Loucy (cell line): ENCODE data around the gene VPS45.

ENCODE experiments used
- H2AFZ ChIP-seq: fragments of 200-600 bp; sonication (generic); 2 replicates; pipeline ENCODE4 v1.6.0; 2016; ENCODE audit warnings: antibody characterized with exemption, mild to moderate bottlenecking, low read length, moderate library complexity
- H3F3A ChIP-seq: fragments of 200-600 bp; 2 replicates; pipeline ENCODE4 v1.6.0; 2016; ENCODE audit warnings: antibody characterized with exemption, low read depth, mild to moderate bottlenecking
- H3K27me3 ChIP-seq: fragments of 200-600 bp; sonication (generic); 2 replicates; pipeline ENCODE4 v1.6.1; 2014; ENCODE audit warnings: low read length, mild to moderate bottlenecking; ENCODE audit not compliant: insufficient read depth, poor library complexity, severe bottlenecking
- H3K36me3 ChIP-seq: fragments of 200-600 bp; sonication (generic); 2 replicates; pipeline ENCODE4 v1.6.1; 2016; ENCODE audit warnings: low read length; ENCODE audit not compliant: insufficient read depth
- H3K4me1 ChIP-seq: fragments of 200-600 bp; sonication (generic); 2 replicates; pipeline ENCODE4 v1.5.1; 2014; ENCODE audit warnings: low read length, mild to moderate bottlenecking; ENCODE audit not compliant: insufficient read depth, poor library complexity, severe bottlenecking
- H3K4me2 ChIP-seq: fragments of 200-600 bp; sonication (generic); 2 replicates; pipeline ENCODE4 v1.6.0; 2014; ENCODE audit warnings: antibody characterized with exemption, low read length, low read depth, mild to moderate bottlenecking; ENCODE audit not compliant: poor library complexity, severe bottlenecking
- H3K4me3 ChIP-seq: fragments of 200-600 bp; sonication (generic); 2 replicates; pipeline ENCODE4 v1.5.1; 2014; ENCODE audit warnings: low read length, mild to moderate bottlenecking, mixed read lengths; ENCODE audit not compliant: poor library complexity, severe bottlenecking
- H3K79me2 ChIP-seq: fragments of 200-600 bp; sonication (generic); 2 replicates; pipeline ENCODE4 v1.6.1; 2014; ENCODE audit warnings: low read length; ENCODE audit not compliant: insufficient read depth
- H3K9ac ChIP-seq: fragments of 200-600 bp; sonication (generic); 2 replicates; pipeline ENCODE4 v1.6.0; 2014; ENCODE audit warnings: mild to moderate bottlenecking, low read depth, low read length, moderate library complexity; ENCODE audit not compliant: poor library complexity, severe bottlenecking
- H3K9me2 ChIP-seq: fragments of 200-600 bp; sonication (generic); replicated peaks from 2 replicates; pipeline ENCODE4 v1.6.1; 2016; ENCODE audit warnings: low read depth, low read length, mixed read lengths
- H3K9me3 ChIP-seq: fragments of 200-600 bp; sonication (generic); 2 replicates; pipeline ENCODE4 v1.6.1; 2014; ENCODE audit warnings: mild to moderate bottlenecking, antibody characterized with exemption, low read length, low read depth; ENCODE audit not compliant: insufficient read depth
- H4K20me1 ChIP-seq: fragments of 200-600 bp; sonication (generic); 2 replicates; pipeline ENCODE4 v1.6.0; 2014; ENCODE audit warnings: antibody characterized with exemption, low read length, mild to moderate bottlenecking; ENCODE audit not compliant: insufficient read depth, poor library complexity, severe bottlenecking
- CTCF ChIP-seq: fragments of 200-600 bp; sonication (generic); conservative IDR thresholded peaks from 2 replicates; pipeline ENCODE4 v1.5.1; 2014; ENCODE audit warnings: mild to moderate bottlenecking, antibody characterized with exemption, low read length
- EZH2phosphoT487 ChIP-seq: fragments of 200-600 bp; IDR thresholded peaks from 2 replicates; pipeline ENCODE4 v1.6.1; 2018; ENCODE audit warnings: antibody characterized with exemption, mild to moderate bottlenecking, moderate library complexity, borderline replicate concordance

VPS45 gene

DNA sequence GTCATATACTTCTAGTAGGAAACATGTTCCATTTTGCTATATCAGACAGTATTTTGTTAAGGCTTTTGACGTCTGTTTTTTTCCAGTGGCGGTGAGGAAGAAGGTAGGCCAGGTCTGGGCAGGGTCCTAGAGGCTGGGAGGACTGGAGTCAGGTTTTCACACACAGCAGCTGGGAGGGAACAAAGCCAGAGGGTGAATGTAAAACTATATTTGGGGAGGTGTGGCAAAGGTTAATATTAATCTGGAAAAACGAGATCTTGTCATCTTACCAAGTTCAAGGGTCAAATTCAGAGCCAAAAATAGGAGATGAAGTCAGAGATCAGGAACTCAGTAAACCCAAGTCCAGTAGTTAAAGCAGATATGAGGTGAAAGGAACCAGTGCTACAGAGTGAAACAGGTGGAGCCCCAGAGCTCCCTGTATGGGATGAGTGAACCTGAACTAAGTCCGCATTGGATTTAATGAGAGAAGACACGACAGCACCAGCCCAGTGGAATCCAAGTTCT, 46.3 kb upstream of the VPS45 start:
- H3K9ac ChIP-seq = no peak overlapping the region
- no peaks in the 10 kb centered on the region for H3K27me3 ChIP-seq
- no peak overlapping the region for H3K4me3 ChIP-seq
- H3K4me2 ChIP-seq = no peak overlapping the region
- H3K9me2 ChIP-seq = no peaks in the 10 kb centered on the region
- no peaks in the 10 kb centered on the region for H3K36me3 ChIP-seq
- no peaks in the 10 kb centered on the region for H3K79me2 ChIP-seq
- TF ChIP-seq EZH2phosphoT487 (no peak), CTCF (no peak)
- no peaks in the 10 kb centered on the region for H3K4me1 ChIP-seq
- no peaks in the 10 kb centered on the region for H3K9me3 ChIP-seq
- no peaks in the 10 kb centered on the region for H3F3A ChIP-seq
- no peaks in the 10 kb centered on the region for H4K20me1 ChIP-seq
- H2AFZ ChIP-seq = no peak overlapping the region

- H3F3A ChIP-seq = no peaks in the 10 kb centered on the region
Measured at GRCh38 chr1:150022357-150022756, 45.2 kb upstream of the VPS45 start.

DNA sequence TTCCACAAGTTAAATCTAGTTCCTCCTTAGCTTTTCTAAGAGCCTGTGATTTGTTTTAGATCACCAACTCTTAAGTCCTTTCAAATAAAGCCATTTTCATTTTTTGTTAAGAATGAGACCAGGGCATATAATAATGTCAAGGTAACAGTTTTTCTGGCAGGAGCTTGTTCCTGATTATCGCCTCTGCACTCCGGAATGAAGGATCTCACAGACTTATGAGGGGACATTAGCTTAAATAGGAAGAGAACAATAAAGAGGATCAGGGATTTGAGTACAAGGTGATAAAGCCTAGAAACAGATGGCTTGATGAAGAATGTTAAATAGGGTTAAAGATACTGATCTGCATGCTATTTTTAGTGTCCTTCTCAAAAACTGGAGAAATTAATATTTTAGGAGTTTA, 43.4 kb upstream of the VPS45 start:
- Histone ChIP-seq H3K36me3 (no peaks in the 10 kb centered on the region), H3K9ac (no peak overlapping the region), H4K20me1 (no peaks in the 10 kb centered on the region), H3K4me1 (no peaks in the 10 kb centered on the region), H3K9me2 (no peaks in the 10 kb centered on the region), H3F3A (no peaks in the 10 kb centered on the region), H3K4me3 (no peak overlapping the region), H2AFZ (no peak overlapping the region), H3K4me2 (no peak overlapping the region), H3K27me3 (no peaks in the 10 kb centered on the region), H3K79me2 (no peaks in the 10 kb centered on the region), H3K9me3 (no peaks in the 10 kb centered on the region)
- TF ChIP-seq EZH2phosphoT487 (no peak), CTCF (no peak)

More at GRCh38 chr1:150022357-150022756, 45.2 kb upstream of the VPS45 start:
- Histone ChIP-seq H3K4me1 (no peaks in the 10 kb centered on the region), H3K9me2 (no peaks in the 10 kb centered on the region), H3K36me3 (no peaks in the 10 kb centered on the region), H3K4me2 (no peak overlapping the region), H2AFZ (no peak overlapping the region), H3K9me3 (no peaks in the 10 kb centered on the region), H3K27me3 (no peaks in the 10 kb centered on the region), H3K4me3 (no peak overlapping the region), H3K79me2 (no peaks in the 10 kb centered on the region), H3K9ac (no peak overlapping the region), H4K20me1 (no peaks in the 10 kb centered on the region)
- TF ChIP-seq CTCF (no peak), EZH2phosphoT487 (no peak)
